Retina (tissue), 1 donor: Measurements from ENCODE around the gene NTM.
A peak's percentile ranks its signal among the peaks of the same experiment; 100 is the strongest.
"Not testable (repeated sequence)": the region's sequence is repeated elsewhere in the genome, so short reads cannot be mapped to it uniquely, and the experiment has no call there.

Source experiments
- DNase-seq: peaks from one replicate; pipeline ENCODE4 v3.0.0-alpha.2; 2016

The NTM gene

GRCh38 chr11:132058211-132058772 is 687.9 kb downstream of the NTM start:
- no peak for DNase-seq

GRCh38 chr11:132060567-132060966 is 690.2 kb downstream of the NTM start:
- no peak for DNase-seq

- DNase-seq: no peak
These were observed 691.6 kb downstream of the NTM start for GRCh38 chr11:132062031-132062430.

GRCh38 chr11:132062541-132062940 is 692.1 kb downstream of the NTM start:
- DNase-seq: no peak

DNA sequence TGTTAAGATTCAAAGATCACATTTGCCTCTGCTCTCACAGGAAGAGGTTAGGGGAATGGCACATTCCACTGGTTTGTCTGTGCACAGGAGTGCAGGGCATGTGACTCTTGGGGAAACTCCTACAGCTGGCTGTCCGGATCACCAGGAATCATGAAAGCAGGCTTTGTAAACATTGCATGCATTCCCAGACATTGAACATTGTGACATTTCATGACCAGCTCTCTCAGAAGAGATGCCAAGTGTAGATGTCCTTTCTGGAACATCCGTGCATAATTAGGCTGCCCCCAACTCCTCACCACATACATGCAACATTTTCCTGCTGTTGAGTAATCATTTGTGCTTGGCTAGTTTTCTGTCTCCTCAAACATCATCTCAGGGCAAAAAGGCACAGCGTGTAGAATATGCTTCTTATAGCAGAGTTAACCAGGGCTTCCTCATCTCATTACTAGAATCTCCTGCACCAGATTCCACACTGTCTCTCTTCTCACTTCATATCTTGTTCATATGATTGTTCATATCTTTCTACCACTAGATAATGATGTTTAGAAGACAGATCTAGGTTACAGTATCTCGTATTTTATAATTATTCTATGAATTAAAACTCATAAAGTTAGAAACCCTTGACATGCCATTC is 694.7 kb downstream of the NTM start:
- no peak for DNase-seq

DNA sequence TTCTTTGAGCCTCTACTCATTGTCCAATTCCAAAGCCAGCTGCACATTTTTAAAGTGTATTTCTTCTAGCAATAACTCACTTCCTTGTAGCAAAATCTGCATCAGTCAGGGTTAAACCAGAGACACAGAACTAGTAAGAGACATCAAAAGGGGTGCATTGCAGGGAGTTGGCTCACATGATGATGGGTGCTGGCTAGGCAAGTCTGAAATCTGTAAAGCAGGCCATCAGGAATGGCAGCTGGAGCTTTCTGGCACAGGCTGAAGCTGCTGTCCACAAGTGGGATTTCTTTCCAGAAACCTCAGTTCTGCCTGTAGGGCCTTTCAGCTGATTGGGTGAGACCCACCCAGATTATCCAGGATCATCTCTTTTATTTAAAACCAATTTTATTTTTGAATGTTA is 698.1 kb downstream of the NTM start:
- no peak for DNase-seq

DNA sequence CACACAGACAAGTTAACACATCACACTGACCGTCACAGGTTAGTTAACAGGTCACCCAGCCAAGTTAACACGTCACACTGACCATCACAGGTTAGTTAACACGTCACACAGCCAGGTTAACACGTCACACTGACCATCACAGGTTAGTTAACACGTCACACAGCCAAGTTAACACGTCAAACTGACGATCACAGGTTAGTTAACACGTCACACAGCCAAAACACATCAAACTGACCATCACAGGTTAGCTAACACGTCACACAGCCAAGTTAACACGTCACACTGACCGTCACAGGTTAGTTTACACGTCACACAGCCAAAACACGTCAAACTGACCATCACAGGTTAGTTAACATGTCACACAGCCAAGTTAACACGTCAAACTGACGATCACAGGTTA is 699.2 kb downstream of the NTM start:
- not testable (repeated sequence) for DNase-seq

- not testable (repeated sequence) for DNase-seq
These were observed 700.5 kb downstream of the NTM start for GRCh38 chr11:132070907-132071306.

DNA sequence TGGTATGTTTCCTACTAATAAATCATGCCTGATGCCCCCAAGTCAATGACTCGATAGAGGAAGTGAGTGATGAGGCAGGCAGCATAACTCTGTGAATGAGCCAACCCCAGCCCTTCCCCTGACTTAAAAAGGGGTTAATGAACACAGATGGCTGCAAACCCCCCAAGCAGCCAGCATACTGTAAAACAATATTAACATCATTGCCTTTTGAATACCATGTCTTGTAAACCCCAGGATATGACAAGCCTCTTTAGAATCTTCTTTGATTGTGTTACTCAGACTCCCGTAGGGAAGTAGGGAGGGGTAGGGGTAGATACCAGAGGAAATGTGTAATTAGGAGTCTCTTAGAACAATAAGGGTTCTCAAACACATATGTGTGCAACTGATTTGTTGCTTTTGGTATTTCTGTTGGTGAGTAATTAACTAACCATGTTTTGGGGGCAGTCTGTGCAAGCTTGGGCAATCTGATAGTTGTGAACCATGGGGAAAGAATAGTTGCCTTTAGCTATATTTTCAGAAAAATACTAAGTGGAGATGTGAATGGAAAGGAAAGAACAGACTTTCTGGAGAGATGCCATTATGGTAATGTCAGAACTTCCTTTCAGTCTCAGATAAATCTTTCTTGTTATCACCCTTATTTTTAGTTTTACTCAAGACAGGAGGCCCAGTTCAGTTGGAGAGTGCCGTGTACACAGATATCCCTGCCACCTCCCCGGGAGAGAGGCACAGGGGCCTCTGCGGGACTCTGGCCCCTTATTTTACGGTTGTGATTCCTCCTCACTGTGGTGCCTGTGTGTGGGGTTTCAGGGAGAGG is 701.8 kb downstream of the NTM start:
- DNase-seq: peak; percentile 58

DNA sequence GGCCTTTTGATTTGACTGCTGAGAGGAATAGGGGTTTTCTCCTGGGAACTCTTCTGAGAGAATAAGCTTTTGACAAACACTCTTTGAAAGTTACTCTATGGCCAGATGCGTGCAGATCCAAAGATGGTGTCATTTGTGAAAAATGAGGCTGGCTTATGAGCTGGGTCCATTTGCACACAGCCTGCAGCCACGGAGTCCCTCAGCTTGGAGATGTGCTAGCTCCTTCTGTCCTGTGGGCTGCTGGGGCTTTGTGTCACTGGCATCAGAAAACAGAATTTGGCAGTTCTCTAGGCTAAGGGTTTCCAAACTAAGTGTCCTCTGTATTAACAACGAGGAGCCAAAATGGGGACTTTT is 702.4 kb downstream of the NTM start:
- DNase-seq: no peak

GRCh38 chr11:132073787-132074186 is 703.4 kb downstream of the NTM start:
- no peak for DNase-seq

DNA sequence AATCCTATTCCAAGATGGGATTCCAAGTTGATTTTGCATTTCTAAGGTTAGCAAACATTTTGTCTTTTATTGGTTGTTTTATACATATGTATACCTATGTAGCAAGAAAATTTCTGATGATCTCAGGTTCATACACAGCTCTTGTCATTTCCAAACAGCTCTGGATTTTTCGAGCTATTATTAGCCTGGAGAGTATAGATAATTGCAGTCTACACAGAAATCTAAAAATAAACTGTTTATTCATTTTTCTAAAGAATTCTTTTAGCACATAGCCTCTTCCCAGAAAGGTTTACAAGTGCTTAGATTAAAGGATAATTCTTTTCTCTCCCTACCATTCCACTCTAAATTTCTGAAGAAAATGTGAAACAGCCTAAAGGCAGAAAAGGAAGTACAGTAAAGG is 705.0 kb downstream of the NTM start:
- DNase-seq: no peak

DNA sequence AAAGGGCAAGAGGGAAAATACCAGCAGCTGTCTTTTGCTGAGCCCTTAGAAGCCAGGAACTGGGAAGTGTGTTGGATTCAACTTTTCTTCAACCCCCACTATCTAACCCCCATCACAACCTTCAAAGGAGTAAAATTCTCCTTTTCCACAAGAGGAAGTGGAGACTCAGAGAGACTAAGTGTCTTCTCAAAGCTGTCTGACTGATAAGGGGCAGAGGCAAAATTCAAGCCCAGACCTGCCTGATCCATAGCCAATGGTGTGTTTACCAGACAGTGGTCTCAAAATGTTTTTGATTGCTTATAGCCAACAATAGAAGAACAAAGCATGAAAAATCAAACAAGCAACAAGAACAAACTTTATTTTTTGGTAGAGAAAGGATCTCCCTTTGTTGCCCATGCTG is 707.0 kb downstream of the NTM start:
- DNase-seq: no peak

GRCh38 chr11:132078264-132079076 is 708.1 kb downstream of the NTM start:
- DNase-seq: no peak

- DNase-seq: no peak
These were observed 709.7 kb downstream of the NTM start for GRCh38 chr11:132080127-132080526.

DNA sequence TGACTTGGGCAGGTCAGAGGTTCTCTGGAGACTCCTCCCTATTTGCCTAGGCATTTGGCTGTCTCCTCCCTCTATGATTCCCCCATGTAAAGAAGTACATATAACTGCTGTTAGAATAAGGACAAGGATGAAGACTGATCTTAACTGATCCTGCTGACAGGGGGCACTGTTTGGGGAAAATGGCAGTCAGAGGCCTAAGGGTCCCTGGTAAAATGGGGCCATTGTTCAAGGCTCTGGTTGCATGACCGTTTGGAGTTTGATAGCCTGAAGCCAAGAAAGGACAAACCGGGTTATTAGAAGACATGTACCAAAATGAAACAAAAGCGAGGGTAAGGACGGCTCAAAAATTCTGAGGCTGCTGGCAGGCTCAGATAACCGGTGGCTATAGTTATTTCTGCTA is 712.2 kb downstream of the NTM start:
- no peak for DNase-seq

DNA sequence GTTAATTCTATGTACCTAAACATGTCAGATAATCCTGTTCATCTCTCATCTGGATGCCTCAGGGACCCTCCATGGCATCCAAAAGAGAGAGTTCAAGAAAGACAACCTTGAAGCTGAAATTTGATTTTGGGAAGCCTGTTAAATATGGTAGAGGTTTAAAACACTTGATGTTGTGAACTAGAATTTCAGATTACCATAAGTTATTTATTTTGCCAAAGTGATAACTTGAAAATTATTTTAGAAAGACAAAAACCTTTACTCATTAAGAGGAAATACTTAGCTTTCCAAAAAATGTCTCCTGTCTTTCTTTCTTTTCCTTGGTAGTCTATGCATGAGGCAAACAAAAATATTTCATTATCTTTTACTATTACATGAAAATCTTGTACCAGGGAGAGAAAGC is 714.0 kb downstream of the NTM start:
- DNase-seq: no peak

GRCh38 chr11:132087148-132087547 is 716.7 kb downstream of the NTM start:
- no peak for DNase-seq

- DNase-seq: no peak
These were observed 718.1 kb downstream of the NTM start for GRCh38 chr11:132088551-132088950.

DNA sequence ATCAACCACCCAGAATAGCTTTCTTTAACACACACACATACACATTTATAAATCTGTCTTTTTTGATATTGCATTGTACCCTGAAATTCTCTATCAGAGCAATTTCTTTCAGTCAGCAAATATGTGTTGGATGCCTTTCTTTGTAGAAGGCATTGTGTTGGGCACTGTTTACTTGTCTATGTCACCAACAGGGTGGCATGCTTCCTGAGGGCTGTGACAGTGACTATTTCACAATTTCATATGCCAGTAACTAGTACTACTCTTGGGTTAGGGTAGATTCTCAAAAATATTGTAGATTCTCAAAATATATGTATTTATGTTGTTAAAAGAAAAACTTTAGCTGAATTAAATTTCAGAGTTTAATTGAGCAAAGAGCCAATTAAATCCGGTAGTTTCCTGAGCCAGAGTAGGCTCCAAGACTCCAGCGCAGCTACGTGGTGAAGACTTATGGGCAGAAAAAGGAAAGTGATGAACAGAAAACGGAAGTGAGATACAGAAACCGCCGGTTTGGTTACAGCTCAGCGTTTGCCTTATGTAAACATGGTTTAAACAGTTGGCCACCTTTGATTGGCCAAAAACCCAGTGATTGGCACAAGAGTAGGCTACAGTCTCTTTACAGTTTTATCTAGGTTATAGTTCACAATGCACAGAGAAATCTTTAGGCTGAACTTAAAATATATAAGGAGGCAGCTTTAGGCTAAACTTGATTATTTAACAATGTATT is 723.3 kb downstream of the NTM start:
- no peak for DNase-seq

GRCh38 chr11:132094598-132094997 is 724.2 kb downstream of the NTM start:
- DNase-seq: peak; percentile 39

GRCh38 chr11:132095230-132096131 is 725.1 kb downstream of the NTM start:
- peak; percentile 58 for DNase-seq
